HepG2 (cell line): ENCODE measurements around the gene THPO. TPM values are rescaled to one million over a fixed set of nuclear protein-coding genes. Genes with fewer than 3 reads are reported as not detected.
A peak's percentile ranks its signal among the peaks of the same experiment; 100 is the strongest.

ENCODE experiments used
- ATF4 ChIP-seq, 2 experiments: fragments of 450-650 bp in 1 of 2; sonication (generic) in 1 of 2; formaldehyde crosslinking; IDR thresholded peaks; 2 replicates each; pipeline versions ENCODE4 v1.5.0 to v1.8.0; 2020 to 2022; ENCODE audit warnings: mild to moderate bottlenecking in 1 of 2, missing genetic modification reagents in 1 of 2
- FOXC1 ChIP-seq: sonication (generic); formaldehyde crosslinking; IDR thresholded peaks from 2 replicates; pipeline ENCODE4 v1.8.0; 2022; ENCODE audit warnings: mild to moderate bottlenecking, missing genetic modification reagents, borderline replicate concordance
- MXD4 ChIP-seq: IDR thresholded peaks from 2 replicates; pipeline ENCODE4 v1.6.1; 2016; ENCODE audit warnings: mild to moderate bottlenecking, missing biosample characterization, missing genetic modification reagents
- NFE2L2 ChIP-seq: fragments of 150-350 bp; IDR thresholded peaks from 2 replicates; pipeline ENCODE4 v1.6.1; 2014; ENCODE audit warnings: low read length
- NFYB ChIP-seq: sonication (generic); formaldehyde crosslinking; IDR thresholded peaks from 2 replicates; pipeline ENCODE4 v1.4.0; 2020; ENCODE audit warnings: missing genetic modification reagents
- NR2F2 ChIP-seq: IDR thresholded peaks from 2 replicates; pipeline ENCODE4 v1.6.1; 2012; ENCODE audit warnings: low read depth, inconsistent platforms, borderline replicate concordance
- POLR2A ChIP-seq, 2 experiments: IDR thresholded peaks; 2 replicates each; pipeline ENCODE4 v1.6.1; 2011; ENCODE audit warnings: low read depth in 2 of 2, low read length in 2 of 2, mild to moderate bottlenecking in 1 of 2, moderate library complexity in 1 of 2; ENCODE audit not compliant: insufficient read depth in 1 of 2
- RBFOX2 ChIP-seq: fragments of 200-400 bp; formaldehyde crosslinking; IDR thresholded peaks from 2 replicates; pipeline ENCODE4 v1.6.1; 2017; ENCODE audit warnings: low read depth, mild to moderate bottlenecking, low read length
- SMARCE1 ChIP-seq: fragments of 450-650 bp; IDR thresholded peaks from 2 replicates; pipeline ENCODE4 v1.6.1; 2017; ENCODE audit warnings: borderline replicate concordance
- TGIF2 ChIP-seq: IDR thresholded peaks from 2 replicates; pipeline ENCODE4 v1.6.1; 2016; ENCODE audit warnings: control low read depth, missing compliant biosample characterization
- THRA ChIP-seq: sonication (generic); formaldehyde crosslinking; IDR thresholded peaks from 2 replicates; pipeline ENCODE4 v1.4.0; 2020; ENCODE audit warnings: missing genetic modification reagents, borderline replicate concordance
- XRCC5 ChIP-seq: fragments of 200-400 bp; formaldehyde crosslinking; optimal IDR thresholded peaks from 2 replicates; pipeline ENCODE3; 2017; ENCODE audit warnings: mild to moderate bottlenecking, low read length
- ZNF143 ChIP-seq: sonication (generic); formaldehyde crosslinking; IDR thresholded peaks from 2 replicates; pipeline ENCODE4 v1.4.0; 2020; ENCODE audit warnings: missing genetic modification reagents
- ZNF263 ChIP-seq: sonication (generic); formaldehyde crosslinking; IDR thresholded peaks from 2 replicates; pipeline ENCODE4 v1.4.0; 2020; ENCODE audit warnings: missing genetic modification reagents
- ZNF350 ChIP-seq: sonication (generic); formaldehyde crosslinking; IDR thresholded peaks from 2 replicates; pipeline ENCODE4 v1.4.0; 2020; ENCODE audit warnings: mild to moderate bottlenecking, low read depth, missing genetic modification reagents, borderline replicate concordance
- ZNF510 ChIP-seq: sonication (generic); formaldehyde crosslinking; IDR thresholded peaks from 2 replicates; pipeline ENCODE4 v1.4.0; 2020; ENCODE audit warnings: low read depth, mild to moderate bottlenecking, missing genetic modification reagents
- ZNF761 ChIP-seq: sonication (generic); formaldehyde crosslinking; conservative IDR thresholded peaks from 2 replicates; pipeline ENCODE4 v1.4.0; 2020; ENCODE audit warnings: mild to moderate bottlenecking, missing genetic modification reagents
- ZSCAN25 ChIP-seq: sonication (generic); formaldehyde crosslinking; IDR thresholded peaks from 2 replicates; pipeline ENCODE4 v1.8.0; 2022; ENCODE audit warnings: mild to moderate bottlenecking, missing genetic modification reagents
- polyA plus RNA-seq, 8 experiments: library from polyadenylated mRNA; depleted of rRNA in 3 of 8; stranded (reverse) in 7 of 8; unstranded in 1 of 8; fragments of >200 nt; fragmentation: Illumina TruSeq in 4 of 8; extraction: Trizol in 4 of 8; gene quantifications; 2 replicates each; pipeline versions ENCODE4 v1.2.1 to v1.2.3, GENCODE V29; 2011 to 2016; ENCODE audit warnings: low read depth in 4 of 8, missing spikeins in 1 of 8, mixed read lengths in 1 of 8; ENCODE audit not compliant: insufficient read depth in 1 of 8
- total RNA-seq, 5 experiments: library from RNA; depleted of rRNA; stranded (reverse); fragments of >200 nt; fragmentation: Illumina TruSeq; extraction: Trizol; gene quantifications; 2 replicates each; pipeline ENCODE4 v1.2.3, GENCODE V29; 2016; ENCODE audit warnings: low read depth in 1 of 5
- TF ChIP-seq, protein P1 (sequence below): sonication (generic); formaldehyde crosslinking; IDR thresholded peaks from 2 replicates; pipeline ENCODE4 v1.5.0; 2020; ENCODE audit warnings: mild to moderate bottlenecking, missing genetic modification reagents, borderline replicate concordance
- TF ChIP-seq, protein P2 (sequence below): sonication (generic); formaldehyde crosslinking; IDR thresholded peaks from 2 replicates; pipeline ENCODE4 v1.5.1; 2020; ENCODE audit warnings: mild to moderate bottlenecking, missing genetic modification reagents, moderate library complexity

The THPO gene
- total and polyA plus RNA-seq, 2 of the 13 experiments (the other 11 are each of a cell fraction or from before 2014, with no cell fraction given), result 2.8 to 4.8 TPM

DNA sequence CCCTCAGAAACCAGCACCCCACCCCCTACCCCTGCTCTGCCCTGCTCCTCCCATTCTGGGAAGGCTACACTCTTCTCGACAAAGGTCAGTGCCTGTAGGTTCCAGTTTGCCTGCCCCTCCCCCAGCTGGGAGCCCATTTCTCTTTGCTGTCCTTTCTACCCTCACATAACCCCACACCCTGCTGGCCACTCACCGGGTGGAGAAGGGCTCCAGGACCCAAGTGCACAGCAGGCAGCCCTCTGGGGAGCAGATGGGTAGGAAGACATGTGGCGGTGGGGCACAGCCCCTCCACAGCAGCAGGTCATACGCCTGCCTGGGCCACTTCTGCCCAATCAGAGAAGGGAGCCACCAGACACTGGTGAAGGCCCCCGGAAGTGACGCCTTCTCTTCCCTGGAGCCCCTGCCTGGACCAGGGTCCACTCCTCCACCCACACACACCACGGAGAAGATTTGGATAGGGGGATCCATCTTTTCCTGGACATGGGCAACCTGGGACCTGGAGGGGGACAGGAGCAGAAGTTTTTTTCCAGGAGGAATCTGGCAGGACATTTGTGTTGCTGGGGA is at the start of gene THPO (continued):
- TF ChIP-seq, protein P1, sequence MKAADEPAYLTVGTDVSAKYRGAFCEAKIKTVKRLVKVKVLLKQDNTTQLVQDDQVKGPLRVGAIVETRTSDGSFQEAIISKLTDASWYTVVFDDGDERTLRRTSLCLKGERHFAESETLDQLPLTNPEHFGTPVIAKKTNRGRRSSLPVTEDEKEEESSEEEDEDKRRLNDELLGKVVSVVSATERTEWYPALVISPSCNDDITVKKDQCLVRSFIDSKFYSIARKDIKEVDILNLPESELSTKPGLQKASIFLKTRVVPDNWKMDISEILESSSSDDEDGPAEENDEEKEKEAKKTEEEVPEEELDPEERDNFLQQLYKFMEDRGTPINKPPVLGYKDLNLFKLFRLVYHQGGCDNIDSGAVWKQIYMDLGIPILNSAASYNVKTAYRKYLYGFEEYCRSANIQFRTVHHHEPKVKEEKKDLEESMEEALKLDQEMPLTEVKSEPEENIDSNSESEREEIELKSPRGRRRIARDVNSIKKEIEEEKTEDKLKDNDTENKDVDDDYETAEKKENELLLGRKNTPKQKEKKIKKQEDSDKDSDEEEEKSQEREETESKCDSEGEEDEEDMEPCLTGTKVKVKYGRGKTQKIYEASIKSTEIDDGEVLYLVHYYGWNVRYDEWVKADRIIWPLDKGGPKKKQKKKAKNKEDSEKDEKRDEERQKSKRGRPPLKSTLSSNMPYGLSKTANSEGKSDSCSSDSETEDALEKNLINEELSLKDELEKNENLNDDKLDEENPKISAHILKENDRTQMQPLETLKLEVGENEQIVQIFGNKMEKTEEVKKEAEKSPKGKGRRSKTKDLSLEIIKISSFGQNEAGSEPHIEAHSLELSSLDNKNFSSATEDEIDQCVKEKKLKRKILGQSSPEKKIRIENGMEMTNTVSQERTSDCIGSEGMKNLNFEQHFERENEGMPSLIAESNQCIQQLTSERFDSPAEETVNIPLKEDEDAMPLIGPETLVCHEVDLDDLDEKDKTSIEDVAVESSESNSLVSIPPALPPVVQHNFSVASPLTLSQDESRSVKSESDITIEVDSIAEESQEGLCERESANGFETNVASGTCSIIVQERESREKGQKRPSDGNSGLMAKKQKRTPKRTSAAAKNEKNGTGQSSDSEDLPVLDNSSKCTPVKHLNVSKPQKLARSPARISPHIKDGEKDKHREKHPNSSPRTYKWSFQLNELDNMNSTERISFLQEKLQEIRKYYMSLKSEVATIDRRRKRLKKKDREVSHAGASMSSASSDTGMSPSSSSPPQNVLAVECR (CRISPR knock-in tag), result peak; percentile 89
- TF ChIP-seq RBFOX2, result peak; percentile 41; the same call in 1 of the 2 replicates
- TF ChIP-seq ZNF143, result peak; percentile 65
- TF ChIP-seq POLR2A (IDR thresholded peaks at IDR 0.05; ENCODE audit: insufficient read depth in 1 of 2, low read depth in 2 of 2, low read length in 2 of 2), result peak; percentile 75 to 94
- TF ChIP-seq NFYB (CRISPR knock-in tag), result peak; percentile 89
- TF ChIP-seq ZNF263 (CRISPR knock-in tag), result peak; percentile 67
- no peak for TF ChIP-seq SMARCE1
- peak; percentile 83 for TF ChIP-seq TGIF2
- TF ChIP-seq XRCC5, result peak; percentile 57
- TF ChIP-seq FOXC1 (CRISPR knock-in tag), result peak; percentile 41
- TF ChIP-seq, protein P2, sequence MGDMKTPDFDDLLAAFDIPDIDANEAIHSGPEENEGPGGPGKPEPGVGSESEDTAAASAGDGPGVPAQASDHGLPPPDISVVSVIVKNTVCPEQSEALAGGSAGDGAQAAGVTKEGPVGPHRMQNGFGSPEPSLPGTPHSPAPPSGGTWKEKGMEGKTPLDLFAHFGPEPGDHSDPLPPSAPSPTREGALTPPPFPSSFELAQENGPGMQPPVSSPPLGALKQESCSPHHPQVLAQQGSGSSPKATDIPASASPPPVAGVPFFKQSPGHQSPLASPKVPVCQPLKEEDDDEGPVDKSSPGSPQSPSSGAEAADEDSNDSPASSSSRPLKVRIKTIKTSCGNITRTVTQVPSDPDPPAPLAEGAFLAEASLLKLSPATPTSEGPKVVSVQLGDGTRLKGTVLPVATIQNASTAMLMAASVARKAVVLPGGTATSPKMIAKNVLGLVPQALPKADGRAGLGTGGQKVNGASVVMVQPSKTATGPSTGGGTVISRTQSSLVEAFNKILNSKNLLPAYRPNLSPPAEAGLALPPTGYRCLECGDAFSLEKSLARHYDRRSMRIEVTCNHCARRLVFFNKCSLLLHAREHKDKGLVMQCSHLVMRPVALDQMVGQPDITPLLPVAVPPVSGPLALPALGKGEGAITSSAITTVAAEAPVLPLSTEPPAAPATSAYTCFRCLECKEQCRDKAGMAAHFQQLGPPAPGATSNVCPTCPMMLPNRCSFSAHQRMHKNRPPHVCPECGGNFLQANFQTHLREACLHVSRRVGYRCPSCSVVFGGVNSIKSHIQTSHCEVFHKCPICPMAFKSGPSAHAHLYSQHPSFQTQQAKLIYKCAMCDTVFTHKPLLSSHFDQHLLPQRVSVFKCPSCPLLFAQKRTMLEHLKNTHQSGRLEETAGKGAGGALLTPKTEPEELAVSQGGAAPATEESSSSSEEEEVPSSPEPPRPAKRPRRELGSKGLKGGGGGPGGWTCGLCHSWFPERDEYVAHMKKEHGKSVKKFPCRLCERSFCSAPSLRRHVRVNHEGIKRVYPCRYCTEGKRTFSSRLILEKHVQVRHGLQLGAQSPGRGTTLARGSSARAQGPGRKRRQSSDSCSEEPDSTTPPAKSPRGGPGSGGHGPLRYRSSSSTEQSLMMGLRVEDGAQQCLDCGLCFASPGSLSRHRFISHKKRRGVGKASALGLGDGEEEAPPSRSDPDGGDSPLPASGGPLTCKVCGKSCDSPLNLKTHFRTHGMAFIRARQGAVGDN (CRISPR knock-in tag), result peak; percentile 95
- TF ChIP-seq ZNF761 (CRISPR knock-in tag), result 0 out of 2 replicates have a peak, but pooled peaks have one; percentile 58
- peak; percentile 71; the same call in 1 of the 2 replicates for TF ChIP-seq THRA (CRISPR knock-in tag)
- peak in 1 of 2 experiments; percentile 57; a peak in 2 of 4 replicates for TF ChIP-seq ATF4 (CRISPR knock-in tag; IDR thresholded peaks at IDR 0.05)
- TF ChIP-seq ZNF350 (CRISPR knock-in tag), result peak; percentile 79
- TF ChIP-seq NR2F2, result peak; percentile 56; the same call in 1 of the 2 replicates
- TF ChIP-seq ZNF510 (CRISPR knock-in tag), result peak; percentile 72; the same call in 1 of the 2 replicates
- TF ChIP-seq NFE2L2, result no peak
- TF ChIP-seq ZSCAN25 (CRISPR knock-in tag), result peak; percentile 68; the same call in 1 of the 2 replicates
- TF ChIP-seq MXD4 (CRISPR knock-in tag), result peak; percentile 68; the same call in 1 of the 2 replicates
